NCI-H69 (cell line): Measurements from ENCODE around the gene RNASE11.
"Not testable (repeated sequence)": the region's sequence is repeated elsewhere in the genome, so short reads cannot be mapped to it uniquely, and the experiment has no call there.

ENCODE experiments used
- DNase-seq: peaks from one replicate; lab custom pipeline; 2025; lab: John Stamatoyannopoulos, UW

RNASE11 gene

GRCh38 chr14:20587489-20588154, at the start of gene RNASE11:
Gene RNASE11 (minus strand): TSS chr14:20588001.
- DNase-seq = no peak

GRCh38 chr14:20632831-20633691, 45.3 kb upstream of the RNASE11 start:
- DNase-seq = peak; percentile 84

DNA sequence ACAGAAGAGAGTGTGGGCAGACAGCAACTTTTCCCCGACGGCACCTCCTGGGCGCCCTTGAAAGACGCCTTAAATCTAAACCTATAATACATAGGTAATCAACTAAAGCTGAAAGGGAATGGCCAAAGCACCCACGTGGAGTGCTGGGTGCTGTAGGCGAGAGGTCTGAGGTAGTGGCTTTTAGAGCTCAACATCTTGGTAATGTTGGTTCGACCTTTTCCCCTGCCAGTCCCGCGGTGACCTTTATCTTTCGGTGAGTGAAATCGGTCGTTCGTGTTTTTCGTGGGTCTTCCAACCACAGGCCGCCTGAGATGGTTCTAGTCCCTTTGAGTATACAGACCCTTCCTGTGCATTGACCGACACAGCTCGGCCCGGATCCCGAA, 44.6 kb upstream of the RNASE11 start:
- DNase-seq = no peak

- peak; percentile 9 for DNase-seq
Observed at GRCh38 chr14:20631880-20632389, 44.1 kb upstream of the RNASE11 start.

DNA sequence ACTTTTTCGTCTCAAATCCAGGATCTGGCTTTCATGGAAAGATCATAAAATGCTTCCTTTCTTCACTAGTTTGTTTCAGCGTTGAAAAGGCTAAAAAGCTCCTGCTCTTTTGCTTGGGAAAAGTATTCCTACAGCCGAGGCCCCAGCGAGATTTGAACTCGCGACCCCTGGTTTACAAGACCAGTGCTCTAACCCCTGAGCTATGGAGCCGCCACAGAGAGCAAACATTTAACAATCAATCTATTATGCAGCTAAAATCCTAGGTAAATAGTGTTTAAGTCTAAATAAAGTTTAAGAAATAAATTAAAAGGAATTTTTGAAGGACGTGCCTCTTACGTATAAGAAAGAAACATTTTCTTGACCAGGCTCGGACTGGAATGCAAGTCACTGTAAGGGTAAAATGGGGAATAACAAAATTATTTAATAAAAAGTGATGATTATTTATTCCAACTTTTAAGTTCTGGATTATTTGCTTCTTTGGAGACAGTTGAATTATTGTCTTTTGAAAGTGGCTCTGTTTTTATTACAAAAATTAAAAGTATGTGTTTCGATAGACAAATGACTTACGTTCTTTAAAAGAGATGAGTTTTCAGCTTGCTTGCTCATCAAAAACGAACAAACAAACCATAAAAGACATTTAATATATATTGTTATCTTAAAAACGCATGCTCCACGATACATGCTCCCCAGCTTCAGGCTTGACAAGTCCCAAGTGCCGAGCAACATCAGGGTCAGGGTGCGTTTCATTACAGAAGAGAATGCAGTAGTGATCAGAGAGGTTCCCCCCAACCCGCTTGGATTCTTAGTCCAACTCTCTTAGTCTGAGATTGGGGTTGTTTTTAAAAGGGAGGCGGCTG, 43.5 kb upstream of the RNASE11 start:
- DNase-seq = peak; percentile 68

- peak; percentile 70 for DNase-seq
Observed at GRCh38 chr14:20630340-20631022, 42.7 kb upstream of the RNASE11 start.

DNA sequence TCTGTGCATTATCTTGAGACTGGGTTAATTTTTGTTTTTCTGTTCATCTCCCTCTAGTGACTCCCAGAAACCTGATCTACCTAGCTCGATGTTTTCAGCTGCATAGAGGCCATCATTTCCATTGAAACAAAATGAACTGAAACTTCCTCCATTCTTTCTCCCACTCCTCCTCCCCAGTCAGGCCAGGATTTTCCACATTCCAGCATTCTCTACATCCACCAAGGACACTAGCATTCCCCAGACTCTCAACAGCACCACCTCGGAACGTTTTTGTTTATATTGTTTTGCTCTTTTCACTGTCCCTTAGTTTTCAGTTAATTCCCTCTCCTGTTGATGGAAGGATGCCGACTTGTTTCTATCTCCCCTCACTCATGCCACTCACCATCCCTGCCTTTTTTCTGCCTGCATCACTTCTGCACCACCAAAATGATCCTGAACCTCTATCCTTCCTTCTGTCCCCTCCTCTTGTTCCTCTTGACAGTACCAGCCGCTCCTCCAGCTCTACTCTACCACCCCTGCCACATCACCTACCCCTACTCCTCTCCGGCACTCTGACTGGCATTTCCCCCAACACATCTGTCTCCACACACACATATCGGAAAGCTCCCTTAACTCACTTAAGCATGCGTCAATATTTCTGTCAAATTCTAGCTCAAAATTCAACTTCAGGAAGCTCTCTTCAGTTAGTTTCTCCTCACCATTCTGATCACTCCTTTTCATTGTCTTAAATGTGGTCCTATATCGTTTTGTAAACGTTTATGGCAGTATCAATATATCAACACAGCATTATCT, 40.5 kb upstream of the RNASE11 start:
- no peak for DNase-seq

GRCh38 chr14:20627346-20628027, 39.7 kb upstream of the RNASE11 start:
- DNase-seq = no peak

DNA sequence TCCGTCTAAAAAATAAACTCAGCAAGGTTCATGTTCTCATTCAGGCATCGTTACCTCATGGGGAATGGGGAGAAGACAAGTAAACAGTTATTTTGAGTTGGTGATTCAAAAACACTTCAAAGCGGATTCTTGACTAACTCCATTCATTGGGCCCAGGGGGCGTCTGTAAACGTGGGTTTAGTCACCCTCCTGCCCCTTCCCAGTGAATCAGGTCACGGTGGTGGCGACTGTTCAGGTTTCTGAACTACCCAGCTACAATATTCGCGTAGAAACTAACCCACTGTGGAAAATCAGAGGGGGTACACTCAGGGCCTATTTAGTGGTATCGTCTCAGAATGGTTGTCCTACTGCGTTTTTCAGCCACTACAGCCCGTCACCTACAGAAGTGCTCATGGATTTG, 38.5 kb upstream of the RNASE11 start:
- DNase-seq = no peak

DNA sequence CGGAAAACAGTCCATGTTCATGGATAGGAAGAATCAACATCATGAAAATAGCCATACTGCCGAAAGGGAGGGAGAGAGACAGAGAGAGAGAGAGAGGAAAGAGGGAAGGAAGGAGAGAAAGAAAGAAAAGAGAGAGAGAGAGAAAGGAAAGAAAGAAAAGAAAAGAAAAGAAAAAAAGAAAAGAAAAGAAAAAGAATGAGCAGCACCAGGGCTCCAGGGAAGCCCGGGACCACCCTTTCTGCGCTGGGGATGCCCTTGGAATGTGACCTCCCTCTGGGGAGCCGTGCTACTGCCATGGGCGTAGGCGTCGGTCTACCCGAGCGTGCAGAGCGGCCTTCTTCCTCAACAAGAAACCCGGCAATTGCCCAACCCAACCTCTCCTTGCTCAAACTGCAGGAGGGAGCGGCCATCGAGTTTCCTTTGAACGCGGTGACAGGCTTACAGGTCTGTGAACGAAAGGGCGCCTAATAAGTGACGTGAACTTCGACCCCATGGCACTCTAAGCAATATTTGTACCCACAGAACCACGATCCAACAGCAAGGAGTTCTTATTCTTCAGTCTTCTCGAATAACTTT, 36.8 kb upstream of the RNASE11 start:
- DNase-seq = no peak

GRCh38 chr14:20623798-20624197, 36.0 kb upstream of the RNASE11 start:
- no peak for DNase-seq

DNA sequence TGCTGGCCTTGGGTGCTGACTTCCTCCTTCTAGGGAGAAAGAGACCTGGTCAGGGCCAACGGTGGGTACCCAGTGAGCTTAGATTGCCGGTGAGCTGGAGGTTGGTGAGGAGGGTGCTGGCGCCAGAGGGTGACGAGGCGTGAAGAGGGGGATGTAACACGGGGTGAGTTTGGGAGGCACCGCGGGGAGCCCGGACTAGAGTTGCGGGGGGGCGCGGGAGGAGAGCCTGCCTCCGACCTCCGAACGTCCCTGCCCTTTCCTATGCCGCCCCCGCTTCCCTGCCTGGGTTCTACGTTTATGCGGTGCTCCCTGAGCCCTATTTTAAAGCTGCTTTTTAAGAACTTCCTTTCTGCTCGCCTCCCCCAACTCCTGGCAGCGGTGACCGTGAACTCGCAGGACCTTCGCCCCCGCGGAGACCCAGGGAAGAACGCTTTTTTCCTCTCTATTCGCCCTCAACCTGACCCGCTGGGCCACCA, 35.1 kb upstream of the RNASE11 start:
- no peak for DNase-seq

DNA sequence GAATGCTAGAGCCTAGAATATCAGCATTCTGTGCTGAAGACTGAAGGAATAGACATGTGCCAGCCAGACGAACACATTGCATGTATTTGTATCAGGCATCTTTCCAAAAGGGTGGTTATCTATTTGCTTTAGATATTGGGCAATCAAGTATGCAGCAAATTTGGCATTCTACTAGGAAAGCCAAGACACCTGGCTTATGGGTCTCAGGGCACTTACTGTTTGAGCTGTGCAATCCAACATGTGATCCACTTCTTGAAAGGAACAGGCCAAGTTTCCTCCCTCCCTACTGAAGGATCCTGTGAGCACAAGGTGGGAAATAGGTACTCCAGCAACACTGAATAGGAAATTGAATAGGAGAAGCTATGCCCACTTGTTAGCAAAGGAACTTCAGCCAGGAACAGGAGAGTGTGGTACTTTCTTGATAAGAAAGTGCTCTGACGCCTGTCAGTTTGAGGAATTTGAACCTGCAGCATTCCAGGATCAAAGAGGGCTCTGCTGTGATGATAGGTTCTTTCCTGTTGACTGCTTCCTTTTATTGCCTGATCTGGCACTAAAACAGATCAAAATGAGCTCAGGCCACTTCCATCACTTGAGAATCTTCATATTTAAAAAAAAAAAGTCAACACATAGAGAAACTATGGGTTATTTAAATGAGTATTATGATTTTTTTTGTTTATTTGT, 33.1 kb upstream of the RNASE11 start:
- DNase-seq = no peak

DNA sequence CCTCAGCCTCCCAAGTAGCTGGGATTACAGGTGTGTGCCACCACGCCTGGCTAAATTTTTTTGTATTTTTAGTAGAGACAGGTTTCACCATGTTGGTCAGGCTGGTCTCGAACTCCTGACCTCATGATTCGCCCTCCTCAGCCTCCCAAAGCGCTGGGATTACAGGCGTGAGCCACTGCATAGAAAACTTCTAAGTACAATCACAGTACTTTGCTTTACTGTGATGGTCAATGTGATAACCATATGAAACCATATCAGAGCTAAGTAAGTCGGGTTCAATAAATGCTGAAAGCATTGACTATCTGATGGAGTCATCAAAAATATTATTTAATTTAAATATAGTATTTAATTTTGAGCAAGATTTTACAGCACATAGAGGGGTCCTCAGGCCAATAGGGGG, 31.9 kb upstream of the RNASE11 start:
- DNase-seq = not testable (repeated sequence)

DNA sequence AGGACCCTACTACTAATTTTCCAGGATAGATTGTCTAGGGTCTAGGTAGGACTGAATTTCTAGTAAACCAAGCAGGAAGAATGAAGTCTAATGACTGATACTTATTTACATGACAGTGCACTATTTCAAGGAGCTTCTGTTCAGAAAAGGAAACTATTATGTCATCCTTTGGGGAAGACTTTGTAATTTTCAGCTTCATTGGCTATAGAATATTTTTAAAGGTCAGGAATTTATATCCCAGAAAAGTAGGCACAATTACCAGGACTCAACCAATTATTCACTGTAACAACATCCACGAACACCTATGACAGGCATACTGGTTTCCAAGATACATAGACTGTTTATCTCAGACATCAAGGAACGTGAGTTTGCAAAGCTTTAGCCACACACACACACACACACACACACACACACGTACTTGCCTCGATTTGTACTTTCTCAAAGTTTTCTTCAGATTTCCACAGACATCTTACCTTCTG, 30.5 kb upstream of the RNASE11 start:
- DNase-seq = no peak

DNA sequence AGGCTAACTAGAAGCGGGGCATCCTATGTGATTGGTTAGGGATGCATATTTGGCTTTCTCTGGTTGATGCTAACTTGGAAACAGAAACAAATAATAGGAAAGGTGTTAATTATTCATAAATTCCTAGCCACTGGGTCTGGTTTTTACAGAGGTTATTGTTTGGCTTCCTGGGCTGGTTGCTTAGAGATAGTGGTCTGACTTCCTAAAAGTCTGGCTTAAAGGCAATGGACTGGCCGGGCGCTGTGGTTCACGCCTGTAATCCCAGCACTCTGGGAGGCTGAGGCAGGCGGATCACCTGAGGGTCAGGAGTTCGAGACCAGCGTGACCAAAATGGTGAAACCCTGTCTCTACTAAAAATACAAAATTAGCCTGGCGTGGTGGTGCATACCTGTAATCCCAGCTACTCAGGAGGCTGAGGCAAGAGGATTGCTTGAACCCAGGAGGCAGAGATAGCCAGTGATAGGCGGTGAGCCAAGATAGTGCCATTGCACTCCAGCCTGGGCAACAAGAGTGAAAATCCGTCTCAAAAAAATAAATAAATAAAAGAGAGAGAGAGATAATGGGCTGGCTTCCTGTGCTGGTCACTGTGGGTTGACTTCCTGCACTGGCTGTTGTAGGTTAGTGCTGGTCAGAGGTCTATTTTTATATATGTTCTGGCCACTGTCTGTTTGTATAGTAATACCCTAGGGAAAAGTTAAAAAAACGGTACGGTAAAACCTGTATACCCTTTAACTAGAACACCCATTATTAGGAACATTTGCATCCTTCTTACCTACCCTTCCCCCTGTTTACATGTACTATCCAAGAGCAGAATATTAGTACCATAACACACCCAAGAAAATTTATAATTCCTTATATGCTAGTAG, 29.6 kb upstream of the RNASE11 start:
- no peak for DNase-seq

GRCh38 chr14:20615996-20616395, 28.2 kb upstream of the RNASE11 start:
- DNase-seq = no peak
